CD4-positive, CD25-positive, alpha-beta regulatory T cell (primary cell): ENCODE results near the gene MSI2. TPM values are rescaled to one million over a fixed set of nuclear protein-coding genes. Genes with fewer than 3 reads are reported as not detected.
A peak's percentile ranks its signal among the peaks of the same experiment; 100 is the strongest.
"Not testable (repeated sequence)": the region's sequence is repeated elsewhere in the genome, so short reads cannot be mapped to it uniquely, and the experiment has no call there.

ENCODE experiments used
- ATAC-seq, 2 donors: fragments of 150-1000 bp; cut with Tn5 transposase; one replicate each; pipeline ENCODE4 v1.10.0; 2021; ENCODE audit warnings: low read depth in 2 of 2, moderate number of reproducible peaks in 2 of 2, moderate library complexity in 1 of 2
- DNase-seq, 3 donors: peaks; one replicate each; pipeline versions ENCODE4 v3.0.0 to v3.0.0-alpha.2; 2012 to 2022; ENCODE audit warnings: mixed read lengths in 1 of 3
- H3K27ac ChIP-seq: one replicate; pipeline ENCODE4 v1.7.0; 2013; ENCODE audit warnings: mild to moderate bottlenecking, low read length; ENCODE audit not compliant: insufficient read depth, poor library complexity, severe bottlenecking
- H3K27me3 ChIP-seq: one replicate; pipeline ENCODE4 v1.7.0; 2013; ENCODE audit warnings: low read length; ENCODE audit not compliant: control insufficient read depth, insufficient read depth
- H3K36me3 ChIP-seq: one replicate; pipeline ENCODE4 v1.7.0; 2013; ENCODE audit warnings: mild to moderate bottlenecking, low read length, moderate library complexity; ENCODE audit not compliant: control insufficient read depth, insufficient read depth
- H3K4me1 ChIP-seq: 2 replicates; pipeline ENCODE4 v1.7.0; 2013; ENCODE audit warnings: mild to moderate bottlenecking, low read length; ENCODE audit not compliant: insufficient read depth, control insufficient read depth, poor library complexity, severe bottlenecking
- H3K4me3 ChIP-seq: one replicate; pipeline ENCODE4 v1.7.0; 2013; ENCODE audit warnings: low read depth, mild to moderate bottlenecking, low read length, moderate library complexity
- H3K9me3 ChIP-seq, 2 experiments: 1 replicate in 1 of 2; 2 replicates in 1 of 2; pipeline ENCODE4 v1.7.0; 2013; ENCODE audit warnings: low read length in 2 of 2, mild to moderate bottlenecking in 1 of 2, moderate library complexity in 1 of 2; ENCODE audit not compliant: control insufficient read depth in 2 of 2
- H3K27ac Mint-ChIP-seq, 3 donors: one replicate each; pipeline ENCODE4 v1.8.0; 2020 to 2022; ENCODE audit warnings: mild to moderate bottlenecking in 3 of 3, mixed read lengths in 3 of 3, moderate library complexity in 2 of 3
- H3K27me3 Mint-ChIP-seq: one replicate; pipeline ENCODE4 v1.8.0; 2022; ENCODE audit warnings: mild to moderate bottlenecking, mixed read lengths
- H3K36me3 Mint-ChIP-seq: one replicate; pipeline ENCODE4 v1.8.0; 2020; ENCODE audit warnings: mixed read lengths
- H3K4me1 Mint-ChIP-seq, 4 donors: one replicate each; pipeline ENCODE4 v1.8.0; 2020 to 2022; ENCODE audit warnings: mixed read lengths in 4 of 4, mild to moderate bottlenecking in 1 of 4
- H3K4me3 Mint-ChIP-seq, 4 donors: one replicate each; pipeline ENCODE4 v1.8.0; 2020 to 2022; ENCODE audit warnings: mild to moderate bottlenecking in 4 of 4, mixed read lengths in 4 of 4, moderate library complexity in 3 of 4
- H3K9me3 Mint-ChIP-seq, 7 donors: one replicate each; pipeline ENCODE4 v1.8.0; 2020 to 2022; ENCODE audit warnings: mixed read lengths in 7 of 7, mild to moderate bottlenecking in 3 of 7, moderate library complexity in 2 of 7
- polyA plus RNA-seq, 4 donors: library from polyadenylated mRNA; unstranded; fragments of 300-500 nt; fragmentation: Illumina TruSeq; gene quantifications; one replicate each; pipeline ENCODE4 v1.2.3, GENCODE V29; 2021
- total RNA-seq: library from RNA; stranded (reverse); gene quantifications from one replicate; pipeline ENCODE4 v1.2.3, GENCODE V29; 2022

The MSI2 gene
- total and polyA plus RNA-seq, 5 donors from 2014 or later = 3.2 to 177 (median 3.4) TPM

- peak overlapping the region in 1 of 4 donors; percentile 28 for H3K4me3 Mint-ChIP-seq
- peaks cover 0 to 2% (median 0%) of the 10 kb centered on the region in 7 donors for H3K9me3 Mint-ChIP-seq
- ATAC-seq = peak; percentile 96 to 99
These were observed 38.5 kb downstream of the MSI2 start for GRCh38 chr17:57294629-57295501.

GRCh38 chr17:57295526-57296023 is 39.3 kb downstream of the MSI2 start:
- H3K4me1 Mint-ChIP-seq = peaks cover 20 to 38% (median 33%) of the 10 kb centered on the region in 4 donors
- H3K4me3 Mint-ChIP-seq = peak overlapping the region in 1 of 4 donors; percentile 43
- peaks cover 2 to 4% of the 10 kb centered on the region in 2 experiments for H3K9me3 ChIP-seq
- ATAC-seq (no peak), DNase-seq (no peak)
- no peaks in the 10 kb centered on the region for H3K27me3 ChIP-seq
- peaks cover 76% of the 10 kb centered on the region for H3K36me3 Mint-ChIP-seq
- no peak overlapping the region for H3K4me3 ChIP-seq
- no peak overlapping the region for H3K27ac Mint-ChIP-seq
- no peak overlapping the region for H3K27ac ChIP-seq
- H3K4me1 ChIP-seq = peaks cover 15% of the 10 kb centered on the region
- peaks cover 0 to 2% (median 0%) of the 10 kb centered on the region in 7 donors for H3K9me3 Mint-ChIP-seq
- no peaks in the 10 kb centered on the region for H3K27me3 Mint-ChIP-seq
- H3K36me3 ChIP-seq = peaks cover 32% of the 10 kb centered on the region

More at GRCh38 chr17:57294629-57295501, 38.5 kb downstream of the MSI2 start:
- H3K36me3 ChIP-seq = peaks cover 26% of the 10 kb centered on the region
- H3K27ac Mint-ChIP-seq = peak overlapping the region; percentile 7 to 73 (median 35)
- H3K4me1 ChIP-seq = peaks cover 15% of the 10 kb centered on the region
- DNase-seq = peak in 2 of 3 donors; percentile 3 to 75
- peaks cover 68% of the 10 kb centered on the region for H3K36me3 Mint-ChIP-seq
- H3K4me3 ChIP-seq = no peak overlapping the region
- H3K27ac ChIP-seq = no peak overlapping the region
- H3K9me3 ChIP-seq = peaks cover 2 to 4% of the 10 kb centered on the region in 2 experiments
- no peaks in the 10 kb centered on the region for H3K27me3 ChIP-seq
- H3K4me1 Mint-ChIP-seq = peaks cover 20 to 38% (median 32%) of the 10 kb centered on the region in 4 donors
- no peaks in the 10 kb centered on the region for H3K27me3 Mint-ChIP-seq

GRCh38 chr17:57296231-57296630 is 39.9 kb downstream of the MSI2 start:
- Histone ChIP-seq H3K9me3 (peaks cover 2 to 4% of the 10 kb centered on the region in 2 experiments), H3K36me3 (peaks cover 29% of the 10 kb centered on the region), H3K4me3 (no peak overlapping the region), H3K27ac (no peak overlapping the region), H3K4me1 (peaks cover 15% of the 10 kb centered on the region), H3K27me3 (no peaks in the 10 kb centered on the region)
- Mint-ChIP-seq H3K27ac (peak overlapping the region in 1 of 3 donors; percentile 52), H3K36me3 (peaks cover 77% of the 10 kb centered on the region), H3K9me3 (peaks cover 0 to 2% (median 0%) of the 10 kb centered on the region in 7 donors), H3K4me1 (peaks cover 20 to 40% (median 34%) of the 10 kb centered on the region in 4 donors), H3K27me3 (no peaks in the 10 kb centered on the region), H3K4me3 (no peak overlapping the region)
- DNase-seq (no peak), ATAC-seq (no peak)

- H3K4me3 Mint-ChIP-seq = no peak overlapping the region
- ATAC-seq (no peak), DNase-seq (no peak)
- peaks cover 2 to 4% of the 10 kb centered on the region in 2 experiments for H3K9me3 ChIP-seq
- no peak overlapping the region for H3K27ac ChIP-seq
- peaks cover 13% of the 10 kb centered on the region for H3K4me1 ChIP-seq
- H3K9me3 Mint-ChIP-seq = peaks cover 0 to 2% (median 0%) of the 10 kb centered on the region in 7 donors
- H3K4me3 ChIP-seq = no peak overlapping the region
- peaks cover 20 to 43% (median 28%) of the 10 kb centered on the region in 4 donors for H3K4me1 Mint-ChIP-seq
- H3K36me3 ChIP-seq = peaks cover 24% of the 10 kb centered on the region
- no peak overlapping the region for H3K27ac Mint-ChIP-seq
- H3K27me3 ChIP-seq = no peaks in the 10 kb centered on the region
- no peaks in the 10 kb centered on the region for H3K27me3 Mint-ChIP-seq
- peaks cover 64% of the 10 kb centered on the region for H3K36me3 Mint-ChIP-seq
These were observed 42.9 kb downstream of the MSI2 start for GRCh38 chr17:57299176-57299575.

GRCh38 chr17:57300592-57300991 is 44.3 kb downstream of the MSI2 start:
- H3K36me3 Mint-ChIP-seq = peaks cover 56% of the 10 kb centered on the region
- H3K4me3 Mint-ChIP-seq, ATAC-seq: not testable (repeated sequence)

GRCh38 chr17:57302690-57303465 is 46.6 kb downstream of the MSI2 start:
- H3K4me1 ChIP-seq = no peaks in the 10 kb centered on the region
- Mint-ChIP-seq H3K9me3 (peaks cover 0 to 2% (median 0%) of the 10 kb centered on the region in 7 donors), H3K27ac (peak overlapping the region; percentile 42 to 91 (median 69)), H3K27me3 (no peaks in the 10 kb centered on the region), H3K4me3 (no peak overlapping the region), H3K36me3 (peaks cover 49% of the 10 kb centered on the region), H3K4me1 (peaks cover 0 to 30% (median 16%) of the 10 kb centered on the region in 4 donors)
- DNase-seq (no peak), ATAC-seq (no peak)
- peaks cover 25% of the 10 kb centered on the region for H3K36me3 ChIP-seq
- H3K27me3 ChIP-seq = no peaks in the 10 kb centered on the region
- peaks cover 0 to 3% of the 10 kb centered on the region in 2 experiments for H3K9me3 ChIP-seq
- no peak overlapping the region for H3K27ac ChIP-seq
- H3K4me3 ChIP-seq = no peak overlapping the region

More at GRCh38 chr17:57300592-57300991, 44.3 kb downstream of the MSI2 start:
- H3K4me3 ChIP-seq, H3K27ac Mint-ChIP-seq, H3K9me3 Mint-ChIP-seq, H3K27me3 ChIP-seq, H3K4me1 ChIP-seq, H3K27me3 Mint-ChIP-seq, H3K9me3 ChIP-seq, H3K27ac ChIP-seq, DNase-seq: not testable (repeated sequence)
- peaks cover 24% of the 10 kb centered on the region for H3K36me3 ChIP-seq
- H3K4me1 Mint-ChIP-seq = peaks cover 7 to 31% (median 15%) of the 10 kb centered on the region in 4 donors

GRCh38 chr17:57305144-57305728 is 48.9 kb downstream of the MSI2 start:
- H3K27ac ChIP-seq = no peak overlapping the region
- peaks cover 3 to 38% (median 25%) of the 10 kb centered on the region in 4 donors for H3K4me1 Mint-ChIP-seq
- no peak overlapping the region for H3K4me3 ChIP-seq
- H3K36me3 ChIP-seq = peaks cover 19% of the 10 kb centered on the region
- no peaks in the 10 kb centered on the region for H3K4me1 ChIP-seq
- no peaks in the 10 kb centered on the region for H3K27me3 Mint-ChIP-seq
- H3K27me3 ChIP-seq = no peaks in the 10 kb centered on the region
- no peaks in the 10 kb centered on the region for H3K9me3 ChIP-seq
- no peaks in the 10 kb centered on the region for H3K9me3 Mint-ChIP-seq
- no peak for ATAC-seq
- H3K36me3 Mint-ChIP-seq = peaks cover 33% of the 10 kb centered on the region
- H3K27ac Mint-ChIP-seq = peak overlapping the region in 2 of 3 donors; percentile 16 to 72
- DNase-seq = no peak
- H3K4me3 Mint-ChIP-seq = no peak overlapping the region
